Jurkat, Clone E6-1 (cell line): Measurements from ENCODE around the gene PDCD6IP.

ENCODE experiments used
- DNase-seq: peaks from one replicate; pipeline ENCODE4 v3.0.0-alpha.2; 2011; ENCODE audit warnings: low read depth, low spot score
- H3K4me3 ChIP-seq: 2 replicates; pipeline ENCODE4 v1.5.1; 2011; ENCODE audit warnings: mild to moderate bottlenecking, low read length, control low read depth, moderate library complexity

Gene PDCD6IP

GRCh38 chr3:33914212-33914611 is 115.8 kb downstream of the PDCD6IP start:
- DNase-seq = no peak
- H3K4me3 ChIP-seq = no peak overlapping the region

- DNase-seq = no peak
- H3K4me3 ChIP-seq = no peak overlapping the region
Measured at GRCh38 chr3:33914731-33915379, 116.4 kb downstream of the PDCD6IP start.

- DNase-seq = peak; percentile 63
- H3K4me3 ChIP-seq = no peak overlapping the region
Measured at GRCh38 chr3:33915796-33916546, 117.5 kb downstream of the PDCD6IP start.

- no peak overlapping the region for H3K4me3 ChIP-seq
- DNase-seq = peak; percentile 38
Measured at GRCh38 chr3:33918126-33918756, 119.8 kb downstream of the PDCD6IP start.
